NK-92 treated with Interleukin-12 subunit alpha and Interleukin-12 subunit beta, amount 100 ng/mL, for 24 hours (cell line): ENCODE data around the gene TAF11.
"Not testable (repeated sequence)": the region's sequence is repeated elsewhere in the genome, so short reads cannot be mapped to it uniquely, and the experiment has no call there.

Experiments used
- DNase-seq: peaks from one replicate; lab custom pipeline; 2025; lab: John Stamatoyannopoulos, UW

Gene TAF11

GRCh38 chr6:34904990-34905613 is 17.3 kb upstream of the TAF11 start:
- peak; percentile 17 for DNase-seq

GRCh38 chr6:34901930-34902329 is 14.1 kb upstream of the TAF11 start:
- no peak for DNase-seq

- no peak for DNase-seq
These were observed 12.6 kb upstream of the TAF11 start for GRCh38 chr6:34900321-34901031.

GRCh38 chr6:34899748-34900147 is 11.9 kb upstream of the TAF11 start:
- DNase-seq: not testable (repeated sequence)

GRCh38 chr6:34897716-34898115 is 9.9 kb upstream of the TAF11 start:
- DNase-seq: no peak

GRCh38 chr6:34897130-34897529 is 9.3 kb upstream of the TAF11 start:
- no peak for DNase-seq

GRCh38 chr6:34894693-34895092 is 6.9 kb upstream of the TAF11 start:
- DNase-seq: no peak

GRCh38 chr6:34891296-34891695 is 3.5 kb upstream of the TAF11 start:
- DNase-seq: no peak

GRCh38 chr6:34890533-34890925 is 2.7 kb upstream of the TAF11 start:
- no peak for DNase-seq

GRCh38 chr6:34888874-34889555 is 1.2 kb upstream of the TAF11 start, which contains the start of gene ANKS1A:
ANKS1A (plus strand) TSS chr6:34889255; CDS start chr6:34889403, 148 bp downstream.
- peak; percentile 81 for DNase-seq

- no peak for DNase-seq
These were observed 643 bp upstream of the TAF11 start for GRCh38 chr6:34888514-34888856.

- not testable (repeated sequence) for DNase-seq
These were observed 2.0 kb downstream of the TAF11 start for GRCh38 chr6:34885837-34886236.

- DNase-seq: no peak
These were observed 2.8 kb downstream of the TAF11 start for GRCh38 chr6:34884996-34885395.

GRCh38 chr6:34884073-34884472 is 3.8 kb downstream of the TAF11 start:
- DNase-seq: not testable (repeated sequence)

GRCh38 chr6:34877869-34878485 is 9.9 kb downstream of the TAF11 start:
- DNase-seq: no peak

- DNase-seq: no peak
These were observed 10.6 kb downstream of the TAF11 start for GRCh38 chr6:34877259-34877658.

GRCh38 chr6:34876472-34876871 is 11.4 kb downstream of the TAF11 start:
- no peak for DNase-seq

GRCh38 chr6:34875292-34876213 is 12.3 kb downstream of the TAF11 start:
- DNase-seq: no peak

- no peak for DNase-seq
These were observed 15.5 kb downstream of the TAF11 start for GRCh38 chr6:34872332-34872731.

- DNase-seq: no peak
These were observed 16.0 kb downstream of the TAF11 start for GRCh38 chr6:34871853-34872252.

- no peak for DNase-seq
These were observed 20.4 kb downstream of the TAF11 start for GRCh38 chr6:34867484-34867883.

- DNase-seq: no peak
These were observed 21.3 kb downstream of the TAF11 start for GRCh38 chr6:34866509-34866908.
